ENCODE measurements around the gene TENM4.

TENM4 gene

DNA sequence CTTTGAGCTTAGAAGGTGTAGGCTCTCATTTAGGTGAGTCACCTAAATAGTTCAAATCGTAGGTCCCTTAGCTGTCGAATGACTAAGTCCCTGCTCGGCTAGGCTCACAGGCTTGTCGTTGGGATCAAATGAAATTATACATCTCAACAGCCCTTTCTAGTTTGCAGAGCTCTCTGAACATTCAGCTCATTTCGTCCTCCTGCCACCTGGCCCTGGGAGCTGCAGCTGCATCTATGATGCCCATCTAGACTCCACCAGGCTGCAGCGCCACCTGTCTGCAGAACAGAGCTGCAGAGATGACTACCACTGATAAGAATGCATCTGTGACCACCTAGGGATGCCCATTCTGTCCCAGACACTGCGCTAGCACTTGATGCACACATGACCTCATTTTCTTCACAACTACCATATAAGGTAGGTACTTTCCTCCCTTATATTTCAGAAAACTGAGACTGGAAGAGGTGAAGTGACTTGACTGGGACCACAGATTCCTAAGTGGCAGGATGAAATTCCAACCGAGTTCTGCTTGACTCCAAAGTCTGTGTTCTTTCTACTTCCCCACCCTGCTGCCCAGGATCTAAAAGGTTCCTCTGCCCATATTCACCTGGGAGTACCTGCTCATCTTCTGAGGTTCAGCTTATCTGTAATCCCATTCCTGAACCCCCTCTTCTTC lies 725.1 kb downstream of the TENM4 start:
- DNase-seq = peak; percentile 59

DNA sequence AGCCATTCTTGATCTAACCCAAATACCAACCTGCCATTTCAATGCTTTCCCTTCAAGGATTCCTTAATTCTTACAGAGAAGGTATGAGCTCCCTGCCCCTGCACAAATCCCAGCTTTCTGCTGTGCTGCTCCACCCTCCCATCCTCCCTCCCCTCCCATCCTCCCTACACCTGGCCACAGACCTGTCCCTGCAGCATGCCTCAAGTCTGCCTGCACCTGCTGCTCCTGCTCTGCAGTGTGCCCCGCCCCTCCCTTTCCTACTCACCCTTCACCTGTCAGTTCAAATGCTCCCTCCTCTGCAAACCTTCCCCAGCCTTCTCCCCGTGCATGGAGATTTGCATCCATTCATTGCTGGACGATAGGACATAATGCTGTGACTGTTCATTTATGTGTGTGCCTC lies 726.3 kb downstream of the TENM4 start:
- DNase-seq = no peak

DNA sequence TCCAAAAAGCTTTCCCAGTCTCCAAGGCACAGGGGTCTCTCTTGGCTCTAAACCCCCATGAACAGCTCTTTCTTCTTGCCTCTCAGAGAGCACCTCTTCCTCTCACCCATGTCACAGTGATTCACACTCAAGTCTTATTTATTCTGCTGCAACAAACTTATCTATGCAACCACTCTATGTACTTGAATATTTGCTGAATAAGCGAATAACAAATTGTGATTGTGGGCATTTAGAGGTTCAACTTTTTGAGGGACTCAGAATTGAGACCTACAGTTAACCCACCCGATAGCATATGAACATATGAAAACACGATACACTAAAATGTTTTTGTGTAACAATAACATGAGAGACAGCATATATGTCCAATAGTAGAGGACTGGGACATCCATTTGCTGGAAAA lies 729.1 kb downstream of the TENM4 start:
- DNase-seq = no peak

DNA sequence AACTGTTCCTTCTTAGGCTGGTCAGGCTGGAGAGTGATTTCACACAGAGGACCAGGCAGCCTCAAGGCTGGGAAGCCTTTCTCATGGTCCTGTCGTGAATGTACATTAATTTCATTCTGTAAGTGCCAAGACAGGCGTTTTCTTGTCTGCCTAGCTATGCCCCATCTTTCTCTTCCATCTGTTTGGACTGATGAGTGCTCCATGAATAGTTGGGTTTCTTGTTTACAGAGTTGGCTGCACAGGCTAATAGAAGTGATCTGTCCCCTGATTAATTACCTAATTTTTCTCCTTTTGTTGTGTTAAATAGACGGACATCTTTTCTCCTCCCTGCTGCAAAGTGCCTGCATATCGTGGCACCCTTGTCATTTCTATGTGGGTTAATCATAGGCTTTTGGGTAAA lies 730.4 kb downstream of the TENM4 start:
- DNase-seq = no peak

DNA sequence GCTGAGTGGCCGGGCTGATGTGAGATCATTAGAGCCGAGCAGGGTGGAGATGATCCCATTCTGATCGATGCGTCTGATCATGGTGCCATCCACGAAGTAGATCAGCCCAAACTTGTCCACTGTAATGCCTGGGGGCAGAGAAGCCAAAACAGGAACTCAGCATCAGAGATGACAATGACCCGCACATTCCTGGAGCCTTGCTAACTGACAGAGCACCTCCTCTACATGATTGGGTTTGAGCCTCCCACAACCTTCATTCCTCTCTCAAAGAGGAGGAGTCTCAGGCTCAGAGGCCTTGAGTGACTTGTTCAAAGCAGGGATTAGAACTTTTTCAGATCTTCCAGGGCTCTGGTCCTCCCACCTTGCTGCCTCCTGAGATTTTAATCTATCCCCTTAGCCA lies 732.4 kb downstream of the TENM4 start:
- DNase-seq = no peak

DNA sequence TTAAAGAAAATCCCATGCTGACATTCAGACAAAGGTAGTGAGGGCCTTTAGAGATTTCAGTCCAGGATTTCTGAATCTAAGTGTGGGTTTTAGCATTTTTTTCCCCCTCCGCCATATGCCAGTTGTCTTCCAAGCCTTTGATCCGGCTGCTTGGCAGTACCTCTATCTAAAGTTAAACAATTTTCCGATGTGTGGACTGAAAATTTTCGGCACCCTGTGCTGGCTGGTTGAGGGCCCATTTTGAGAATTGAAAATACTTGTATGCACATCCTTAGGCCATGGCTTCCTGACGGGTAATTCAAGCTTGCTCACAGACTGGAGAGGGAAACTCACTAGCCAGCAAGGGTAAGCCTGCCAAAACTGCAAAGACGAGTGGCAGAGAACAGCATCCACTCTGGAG lies 734.3 kb downstream of the TENM4 start:
- no peak for DNase-seq

DNA sequence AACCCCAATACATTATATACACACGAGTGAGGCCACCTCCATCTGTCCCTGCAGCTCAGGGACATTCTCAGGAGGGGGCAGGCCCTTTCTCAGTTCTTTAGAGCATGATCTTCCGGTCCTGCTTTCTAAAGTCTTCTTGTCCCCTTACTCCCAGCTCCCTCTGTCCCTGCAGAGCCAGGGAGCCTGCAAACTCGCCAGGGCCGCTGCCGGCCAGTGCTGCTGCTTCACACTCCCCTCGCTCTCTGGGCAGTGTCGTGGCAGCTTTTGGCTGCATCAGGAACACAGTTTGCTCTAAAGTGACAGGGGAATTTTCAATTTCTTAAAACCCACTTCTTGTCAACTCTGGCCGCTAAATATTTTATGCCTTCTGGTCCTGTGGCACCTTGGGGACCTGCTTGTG lies 736.0 kb downstream of the TENM4 start:
- DNase-seq = no peak

DNA sequence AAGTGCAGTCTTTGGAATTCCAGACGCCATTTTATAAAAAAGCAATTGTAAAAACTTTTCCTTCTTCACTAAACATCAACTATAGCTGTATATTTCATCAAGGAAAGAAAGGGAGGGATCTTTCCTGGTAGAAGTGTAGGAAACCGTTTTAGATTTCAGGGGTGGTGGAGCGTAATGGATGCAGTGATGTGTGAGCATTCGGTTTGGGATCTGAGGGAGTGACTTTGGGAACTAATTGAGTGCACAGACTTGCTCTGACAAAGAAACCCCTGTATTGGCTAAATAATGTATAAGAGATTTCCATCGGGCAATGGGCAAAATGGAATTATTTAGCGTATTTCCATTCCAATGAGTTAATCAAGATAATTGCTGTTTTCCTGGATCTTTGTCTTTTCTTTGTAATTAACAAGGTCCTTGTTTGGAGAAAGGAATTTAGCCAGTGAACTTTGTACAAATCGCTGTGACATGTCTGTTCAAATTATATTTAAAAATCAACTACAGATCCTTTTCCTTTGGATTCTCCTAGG lies 741.2 kb downstream of the TENM4 start:
- no peak for DNase-seq

DNA sequence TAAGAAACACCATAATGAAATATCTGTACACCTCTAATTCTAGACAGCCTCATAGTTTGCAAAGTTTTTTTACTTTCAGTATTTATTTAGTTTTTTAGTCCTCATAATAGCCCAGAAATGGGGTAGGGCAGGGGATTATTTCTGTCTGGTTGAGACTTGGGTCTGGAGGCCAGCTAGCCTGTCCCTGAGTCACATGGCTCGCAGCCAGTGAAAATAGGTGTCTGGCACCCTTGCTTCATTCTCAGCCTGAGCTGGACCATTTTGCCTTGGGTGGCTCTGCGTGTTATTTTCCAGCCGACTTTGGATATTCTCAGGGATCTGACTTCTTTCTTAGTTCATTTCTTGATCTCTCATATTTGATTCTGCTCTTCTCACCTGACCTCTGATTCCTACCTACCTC lies 742.2 kb downstream of the TENM4 start:
- no peak for DNase-seq

DNA sequence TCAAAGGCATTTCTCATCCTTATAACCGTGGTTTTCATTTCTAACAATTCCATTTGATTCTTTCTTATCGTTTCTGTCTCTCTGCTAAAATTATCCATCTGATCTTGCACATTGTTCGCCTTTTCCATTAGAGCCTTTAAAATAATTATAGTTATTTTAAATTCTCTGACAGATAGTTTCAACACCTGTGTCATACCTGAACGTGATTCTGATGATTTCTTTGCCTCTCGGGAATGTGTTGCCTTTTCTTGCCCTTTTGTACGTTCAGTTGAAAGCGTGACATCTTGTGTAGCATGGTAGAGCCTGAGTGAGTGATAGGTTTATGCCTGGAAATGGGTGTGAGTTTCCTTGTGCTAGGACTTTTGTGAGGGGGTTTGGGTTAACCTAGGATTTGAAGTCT lies 744.7 kb downstream of the TENM4 start:
- DNase-seq = no peak

DNA sequence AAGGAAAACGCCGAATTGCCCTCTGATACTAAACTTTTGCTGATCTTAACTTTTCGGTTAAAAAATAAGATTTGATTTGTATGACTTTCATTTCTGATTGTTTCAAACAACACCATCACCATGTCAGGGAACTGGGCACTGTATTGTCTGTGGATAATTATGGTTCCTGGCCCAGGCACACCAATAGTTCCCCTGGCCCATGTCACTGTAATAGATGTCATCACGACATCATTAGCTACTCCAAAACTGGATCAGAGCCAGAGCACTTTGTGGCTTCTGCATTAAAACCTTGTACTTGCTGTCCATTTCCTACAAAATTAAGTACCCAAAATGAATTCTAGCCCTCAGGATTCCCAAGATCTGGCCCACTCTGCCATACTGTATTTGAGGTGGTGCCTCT lies 746.7 kb downstream of the TENM4 start:
- no peak for DNase-seq

DNA sequence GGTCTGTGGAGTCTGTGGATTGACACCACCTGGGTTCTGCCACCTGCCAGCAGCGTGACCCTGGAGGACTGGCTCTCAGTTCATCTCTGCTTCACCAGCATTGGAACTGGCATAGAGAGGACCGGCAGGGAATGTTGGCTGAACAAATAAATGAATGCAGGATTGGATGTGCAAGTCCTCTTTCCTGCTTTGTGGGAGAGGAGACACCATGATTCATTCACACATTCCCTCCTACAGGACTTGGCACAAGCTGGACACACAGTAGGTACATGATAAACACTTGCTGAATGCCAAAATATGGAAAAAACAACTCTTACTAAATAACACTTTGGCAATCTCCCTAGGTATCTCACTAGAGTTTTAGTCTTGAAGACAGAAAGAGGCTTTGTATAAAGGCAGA lies 749.6 kb downstream of the TENM4 start:
- DNase-seq = no peak

DNA sequence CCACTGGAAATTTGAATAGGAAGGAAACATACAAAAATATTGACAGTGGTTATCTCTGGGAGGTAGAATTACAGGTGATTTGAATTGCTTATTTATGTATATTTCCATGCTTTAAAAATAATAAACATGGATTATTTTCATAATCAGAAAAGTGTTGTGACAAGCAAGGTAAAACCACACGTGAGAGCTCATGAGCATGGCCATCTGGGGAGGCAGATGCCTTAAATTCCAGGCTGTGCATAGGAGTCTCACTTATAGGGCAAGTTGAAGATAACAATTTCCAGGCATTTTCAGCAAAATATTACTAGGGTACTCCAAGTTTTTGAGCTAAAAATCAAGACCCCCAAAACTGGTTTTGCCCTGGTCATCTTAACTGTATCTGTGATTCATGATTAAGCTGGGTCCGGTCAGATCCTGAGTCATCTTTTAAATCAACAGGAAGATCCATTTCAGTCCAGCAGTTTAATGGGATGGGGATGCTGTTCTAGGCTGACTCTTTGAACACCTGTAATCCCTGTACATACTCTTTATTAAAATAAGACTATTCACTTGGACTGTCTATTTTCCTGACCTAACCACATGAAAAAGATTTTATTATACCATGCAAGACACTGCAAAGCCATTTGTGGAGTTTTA lies 750.4 kb downstream of the TENM4 start:
- no peak for DNase-seq

DNA sequence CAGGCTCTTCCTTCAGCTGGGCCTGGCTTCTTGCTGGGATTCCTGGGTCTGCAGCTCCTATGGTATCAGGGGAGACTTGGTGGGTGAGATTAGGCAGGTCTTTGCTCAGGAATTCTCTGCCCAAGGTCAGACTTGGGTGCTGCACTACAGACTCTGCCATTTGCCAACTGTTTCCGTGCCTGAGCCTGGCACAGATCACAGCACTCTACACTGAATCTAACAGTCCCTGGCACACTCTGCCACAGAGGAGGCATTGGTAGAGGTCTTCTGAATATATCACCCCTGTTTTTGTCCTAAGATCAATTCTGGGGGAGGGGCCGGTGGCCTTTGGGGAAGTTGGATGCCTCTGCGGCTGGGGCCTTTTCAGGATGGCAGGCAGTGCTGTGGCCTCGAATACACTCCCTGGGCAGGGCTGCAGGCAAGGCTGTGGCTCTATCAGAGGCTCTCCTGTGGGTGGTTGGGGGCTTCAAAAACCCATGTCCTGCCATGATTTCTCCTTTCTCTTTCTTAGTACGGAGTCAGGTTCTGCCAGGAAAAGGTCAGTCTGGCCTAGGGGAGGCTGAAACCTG lies 751.2 kb downstream of the TENM4 start:
- no peak for DNase-seq

DNA sequence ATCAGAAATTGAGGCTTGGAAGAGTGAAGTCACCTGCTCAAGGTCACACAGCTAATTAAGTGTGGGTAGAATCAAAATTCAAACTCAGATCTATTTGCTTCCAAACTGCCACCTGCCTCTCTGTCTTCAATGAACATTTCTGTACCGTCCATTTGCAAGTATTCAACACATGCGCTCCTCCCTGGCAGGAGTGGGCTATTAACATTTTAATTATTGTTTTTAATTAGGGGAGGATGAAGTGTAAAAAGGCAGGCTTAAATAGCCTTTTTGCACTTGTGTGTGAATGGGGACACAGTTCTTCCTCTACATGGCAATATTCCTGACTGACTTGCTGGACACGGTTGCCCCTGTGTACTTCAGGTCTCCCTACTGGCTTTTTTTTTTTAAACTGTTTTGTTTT lies 751.7 kb downstream of the TENM4 start:
- DNase-seq = no peak

DNA sequence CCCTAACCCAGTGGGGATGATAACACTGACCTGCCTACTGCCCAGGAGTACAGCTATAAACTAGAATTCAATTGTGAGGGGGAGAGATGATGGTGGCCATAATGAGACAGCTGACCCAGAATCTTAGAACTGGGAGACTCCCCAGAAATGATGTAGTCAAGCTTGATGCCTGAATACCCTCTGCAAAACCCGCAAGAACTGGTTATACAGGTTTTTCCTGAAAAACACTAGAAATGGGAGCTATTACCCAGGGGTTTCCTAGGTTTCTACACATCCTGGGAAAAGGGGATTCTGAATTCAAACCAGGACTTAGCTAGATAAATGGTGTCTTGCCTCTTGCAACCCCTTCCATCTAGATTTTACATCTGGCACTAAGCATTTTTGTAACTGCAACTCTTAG lies 752.4 kb downstream of the TENM4 start:
- no peak for DNase-seq

DNA sequence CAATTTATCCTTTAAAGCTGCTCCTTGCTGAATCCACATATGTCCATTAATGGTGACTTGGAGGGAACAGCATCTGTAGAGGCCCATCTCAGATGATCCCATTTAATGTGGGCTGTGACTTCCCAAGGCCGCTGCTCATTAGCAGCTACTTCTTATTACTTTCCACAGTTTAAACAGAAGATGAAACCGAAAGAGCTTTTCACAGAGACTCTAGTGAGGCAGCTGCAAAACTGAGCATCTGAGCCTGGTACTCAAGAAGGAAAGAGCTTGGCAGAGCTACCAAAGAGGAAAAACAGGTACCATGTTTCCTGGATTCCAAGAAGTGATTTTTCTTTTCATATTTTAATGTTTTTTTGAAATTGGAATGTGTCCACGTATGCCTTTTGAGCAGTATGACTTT lies 755.7 kb downstream of the TENM4 start:
- no peak for DNase-seq

DNA sequence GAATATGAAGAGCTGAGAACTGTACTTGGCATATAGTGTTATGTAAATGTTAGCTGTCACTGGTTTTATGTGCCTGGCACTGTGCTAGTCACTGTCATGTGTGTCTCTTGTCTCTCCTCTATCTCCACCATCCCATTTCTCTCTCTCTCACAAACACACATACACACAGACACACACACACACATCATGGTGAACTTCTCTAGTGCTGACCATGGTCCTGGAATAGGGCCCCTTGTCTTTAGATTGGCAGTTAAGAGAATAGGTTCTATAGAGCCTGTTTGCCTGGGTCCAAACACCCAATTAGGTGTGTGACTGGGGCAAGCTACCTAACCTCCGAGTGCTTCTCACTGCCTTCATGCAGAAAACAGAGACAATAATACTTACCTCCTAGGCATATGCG lies 756.5 kb downstream of the TENM4 start:
- DNase-seq = no peak

DNA sequence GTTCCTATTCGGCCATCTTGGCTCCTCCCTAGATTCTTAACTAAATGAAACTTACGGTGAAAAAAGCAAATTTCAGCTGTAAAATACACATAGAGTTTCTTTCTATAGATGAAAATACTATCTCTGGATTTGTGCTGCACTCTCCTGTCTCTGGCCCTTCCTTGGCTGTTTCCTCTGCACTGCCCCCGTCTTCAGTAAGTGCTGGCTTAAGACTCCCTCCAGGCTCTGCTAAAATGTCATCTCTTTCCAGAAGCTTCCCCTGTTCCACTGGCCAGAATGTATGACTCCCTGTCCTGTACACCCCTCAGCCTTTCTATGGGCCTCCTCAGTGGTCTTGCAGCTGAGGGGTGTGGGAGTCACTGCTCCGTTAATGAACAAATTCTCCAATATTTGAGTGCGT lies 757.1 kb downstream of the TENM4 start:
- DNase-seq = no peak

DNA sequence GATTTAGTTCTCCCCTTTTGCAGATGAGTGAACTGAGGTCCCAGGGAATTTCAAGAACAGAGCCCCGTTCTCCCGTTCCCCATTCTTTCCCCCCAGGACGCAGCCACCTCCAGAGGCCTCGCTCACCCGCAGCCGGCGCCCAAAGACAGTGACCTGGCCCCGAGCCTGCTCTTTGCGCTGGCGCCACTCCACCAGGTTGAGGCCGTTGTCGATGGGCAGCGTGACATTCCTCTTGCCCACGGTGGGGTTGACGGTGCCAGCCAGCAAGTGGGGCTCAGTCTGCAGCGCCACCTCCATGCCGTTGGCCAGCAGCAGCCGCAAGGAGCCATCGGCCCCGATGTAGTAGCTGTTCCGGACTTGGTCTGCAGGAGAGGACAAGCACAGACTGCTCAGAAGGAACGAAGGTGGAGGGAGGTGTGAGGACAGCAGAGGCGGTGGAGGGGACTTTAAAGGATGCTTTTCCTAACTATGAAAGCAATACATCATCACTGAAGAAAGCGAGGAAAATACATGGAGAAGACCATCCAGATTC lies 764.7 kb downstream of the TENM4 start:
- no peak for DNase-seq

DNA sequence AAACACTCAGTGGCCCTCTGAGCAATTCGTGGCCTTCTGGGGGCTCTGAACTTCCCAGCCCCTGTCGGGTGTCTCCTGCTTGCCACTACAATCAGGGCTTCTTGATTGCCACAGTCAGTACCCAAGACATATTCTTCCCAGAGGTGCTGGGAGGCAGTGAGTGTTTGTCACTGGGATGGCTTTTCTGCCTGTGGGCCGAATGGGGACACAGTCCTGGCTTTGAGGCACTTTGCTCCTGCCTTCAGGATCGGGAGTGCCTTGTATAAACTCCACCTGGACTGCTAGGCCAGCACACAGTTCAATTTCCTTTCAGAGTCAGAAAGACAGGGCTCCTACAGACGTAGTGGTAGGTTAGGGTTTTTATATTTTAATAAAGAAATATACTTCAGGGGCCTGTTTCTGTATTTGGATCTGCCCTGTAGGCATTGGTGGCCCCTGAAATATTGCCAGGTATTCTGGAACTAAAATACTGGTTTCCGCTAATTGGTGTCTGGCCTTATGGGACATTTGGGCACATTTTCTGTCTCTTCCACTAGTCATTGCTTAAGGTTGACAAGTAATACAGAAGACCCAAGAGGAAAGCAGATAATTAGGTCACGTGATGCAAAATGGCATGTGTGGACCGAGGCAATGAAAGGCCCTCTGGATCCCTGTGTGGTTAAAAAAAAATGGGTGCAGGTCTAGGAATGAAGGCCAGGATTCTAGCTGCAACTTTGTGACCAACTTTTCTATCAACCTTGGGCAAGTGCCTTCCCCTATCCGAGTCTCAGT lies 767.8 kb downstream of the TENM4 start:
- no peak for DNase-seq

DNA sequence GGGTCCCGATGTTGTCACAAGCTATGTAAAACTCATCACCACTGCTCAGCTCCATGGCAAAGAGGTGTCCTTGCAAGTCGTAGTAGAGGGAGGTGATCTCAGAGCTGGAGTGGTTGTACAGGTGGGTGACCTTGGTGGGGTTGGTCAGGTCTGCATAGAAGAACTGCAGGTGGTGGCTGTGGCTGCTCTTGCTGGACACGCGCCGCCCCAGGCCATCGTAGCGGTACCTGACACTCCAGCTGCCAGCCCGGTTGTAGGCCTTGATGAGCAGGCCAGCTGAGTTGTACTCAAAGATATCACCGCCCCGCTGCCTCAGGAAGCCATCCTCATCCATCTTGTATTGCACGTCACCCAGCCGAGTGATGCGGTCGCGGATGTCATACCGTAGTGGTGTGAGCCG lies 771.6 kb downstream of the TENM4 start:
- DNase-seq = no peak

DNA sequence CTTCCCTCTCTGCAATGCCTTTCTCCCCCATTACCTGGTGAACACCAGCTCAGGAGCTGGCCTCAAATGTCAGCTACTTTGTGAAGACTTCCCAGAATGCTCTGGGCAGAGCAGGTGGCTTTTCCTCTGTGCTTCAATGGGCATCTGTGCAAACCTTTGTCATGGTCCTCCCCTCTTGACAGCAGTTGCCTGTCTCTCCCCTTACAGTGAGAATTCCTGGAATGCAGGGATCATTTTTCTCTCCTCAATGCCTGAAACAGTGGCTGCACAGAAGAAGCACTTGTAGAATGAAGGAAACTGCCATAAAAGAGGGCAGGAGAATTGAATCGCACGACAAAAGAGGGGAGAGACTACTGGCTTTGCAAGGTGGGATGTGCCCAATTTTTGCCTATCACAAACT lies 773.4 kb downstream of the TENM4 start:
- no peak for DNase-seq

Data from NCI-H1694 (cell line).